VCaP (cell line): Measurements from ENCODE around the gene ANAPC5.

ENCODE experiments used
- H3K27ac ChIP-seq: fragments of 450-650 bp; 2 replicates; pipeline ENCODE4 v1.5.1; 2017
- CTCF ChIP-seq: fragments of 450-650 bp; conservative IDR thresholded peaks from 2 replicates; pipeline ENCODE4 v1.5.1; 2017; ENCODE audit warnings: mild to moderate bottlenecking, moderate library complexity

Gene ANAPC5

DNA sequence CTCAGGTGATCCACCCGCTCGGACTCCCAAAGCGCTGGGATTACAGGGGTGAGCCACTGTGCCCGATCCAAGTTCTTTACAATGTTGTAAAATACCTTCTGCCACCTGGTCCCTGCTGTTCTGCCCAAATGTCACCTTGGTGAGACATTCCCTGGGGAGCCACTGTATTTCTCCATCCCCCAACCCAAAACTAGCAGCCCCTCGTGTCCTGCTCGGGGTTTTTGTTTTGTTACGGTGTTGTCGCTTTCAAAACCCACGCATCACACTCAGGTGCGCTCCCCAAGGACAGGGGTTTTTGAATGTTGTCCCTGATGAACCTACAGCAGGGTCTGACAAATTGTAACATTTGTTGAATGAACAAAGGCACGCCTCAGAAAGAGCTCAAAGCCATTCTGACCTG, 93.1 kb downstream of the ANAPC5 start:
- no peak overlapping the region for H3K27ac ChIP-seq
- no peak for TF ChIP-seq CTCF
